ENCODE measurements around the gene BCR.

- TF ChIP-seq CTCF (IDR thresholded peaks at IDR 0.05) (no peak), USF2 (CRISPR knock-in tag; IDR thresholded peaks at IDR 0.05) (no peak), NR1H2 (CRISPR knock-in tag; IDR thresholded peaks at IDR 0.05) (no peak), ATF3 (CRISPR knock-in tag; conservative IDR thresholded peaks at IDR 0.05) (no peak), GTF2I (CRISPR knock-in tag; conservative IDR thresholded peaks at IDR 0.05) (no peak), FOXP4 (CRISPR knock-in tag; IDR thresholded peaks at IDR 0.05) (no peak), ZNF532 (CRISPR knock-in tag; IDR thresholded peaks at IDR 0.05; ENCODE audit: borderline replicate concordance) (no peak), NFYB (CRISPR knock-in tag; conservative IDR thresholded peaks at IDR 0.05; ENCODE audit: low read depth) (no peak), MLX (CRISPR knock-in tag; IDR thresholded peaks at IDR 0.05) (no peak), FOXJ3 (CRISPR knock-in tag; IDR thresholded peaks at IDR 0.05; ENCODE audit: borderline replicate concordance) (no peak), HMGXB4 (CRISPR knock-in tag; IDR thresholded peaks at IDR 0.05) (no peak), ZNF232 (CRISPR knock-in tag; IDR thresholded peaks at IDR 0.05) (no peak), ESRRA (CRISPR knock-in tag; IDR thresholded peaks at IDR 0.05; ENCODE audit: borderline replicate concordance) (no peak), USF1 (CRISPR knock-in tag; IDR thresholded peaks at IDR 0.05) (no peak)
Observed at GRCh38 chr22:23196165-23196564, 15.9 kb downstream of the BCR start.

All from WTC11 (cell line).